ENCODE measurements around the gene RAB1B.
A peak's percentile ranks its signal among the peaks of the same experiment; 100 is the strongest.
"Not testable (repeated sequence)": the region's sequence is repeated elsewhere in the genome, so short reads cannot be mapped to it uniquely, and the experiment has no call there.

Gene RAB1B

DNA sequence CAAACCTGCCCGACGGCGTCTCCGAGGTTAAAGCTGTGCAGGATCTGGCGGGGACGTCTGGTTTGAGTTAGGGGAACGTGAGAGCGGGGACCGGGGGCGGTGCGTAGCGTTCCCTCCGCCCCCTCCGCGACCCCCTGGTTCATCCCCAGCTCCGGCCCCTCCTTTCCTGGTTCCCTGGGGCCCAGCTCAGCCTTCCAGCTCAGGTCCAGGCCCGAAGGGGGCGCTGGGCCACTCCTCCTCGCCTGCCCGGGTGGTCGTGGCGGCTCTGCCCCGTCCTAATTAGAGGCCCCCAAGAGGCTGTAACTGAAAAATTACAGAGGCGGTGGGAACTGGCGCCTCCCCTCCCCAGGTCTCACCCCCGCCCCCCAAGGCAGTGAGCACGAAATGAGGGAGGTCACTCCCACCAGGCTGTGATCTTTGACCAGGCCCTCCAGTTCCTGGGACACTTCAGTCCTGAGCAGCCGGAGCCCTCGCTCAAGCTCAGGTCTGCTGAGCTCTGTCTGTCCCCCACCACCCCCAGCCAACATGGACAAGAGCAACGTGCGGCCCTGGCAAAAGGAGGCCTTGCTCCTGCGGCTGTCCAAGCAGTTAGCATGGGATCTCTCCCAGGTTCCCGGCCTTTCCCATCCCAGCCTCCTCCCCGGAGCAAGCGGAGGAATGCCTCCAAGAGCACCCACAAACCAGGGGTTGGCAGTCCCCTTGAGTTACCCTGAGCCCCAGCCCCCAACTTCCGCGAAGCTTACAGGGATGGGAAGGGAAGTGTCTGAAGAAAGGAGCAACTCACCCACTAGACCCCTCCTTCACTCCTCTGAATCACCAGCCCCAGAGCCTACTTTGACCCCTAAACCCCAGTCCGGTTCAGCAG is 45.1 kb downstream of the RAB1B start:
- no peak for ATAC-seq
- H3K4me3 Mint-ChIP-seq: peak overlapping the region; percentile 91 to 95
- H3K9me3 Mint-ChIP-seq: no peaks in the 10 kb centered on the region
- DNase-seq: no peak
- peak overlapping the region; percentile 65 to 95 for H3K27ac Mint-ChIP-seq
- H3K4me1 Mint-ChIP-seq: peaks cover 56% of the 10 kb centered on the region
- H3K27me3 Mint-ChIP-seq: no peaks in the 10 kb centered on the region

DNA sequence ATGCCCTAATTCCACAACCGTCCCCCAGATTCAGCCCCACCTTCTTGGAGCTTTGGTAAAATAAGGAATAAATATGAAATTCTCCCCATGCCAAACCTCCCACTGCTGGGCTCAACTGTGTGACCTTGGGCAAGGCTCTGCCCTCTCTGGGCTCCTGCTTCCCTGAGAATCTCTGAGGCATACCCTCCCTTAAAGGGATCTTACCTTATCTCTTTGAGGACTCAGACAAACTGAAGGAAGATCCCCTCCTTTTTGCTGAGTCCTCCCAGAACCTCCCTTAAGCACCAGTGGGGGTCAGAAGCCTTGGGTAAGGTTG is 45.7 kb downstream of the RAB1B start:
- DNase-seq (no peak), ATAC-seq (no peak)
- peak overlapping the region; percentile 91 to 95 for H3K4me3 Mint-ChIP-seq
- H3K4me1 Mint-ChIP-seq: peaks cover 62% of the 10 kb centered on the region
- H3K9me3 Mint-ChIP-seq: peaks cover 0 to 2% of the 10 kb centered on the region in 2 donors
- H3K27me3 Mint-ChIP-seq: no peaks in the 10 kb centered on the region
- H3K27ac Mint-ChIP-seq: peak overlapping the region in 1 of 2 donors; percentile 95

DNA sequence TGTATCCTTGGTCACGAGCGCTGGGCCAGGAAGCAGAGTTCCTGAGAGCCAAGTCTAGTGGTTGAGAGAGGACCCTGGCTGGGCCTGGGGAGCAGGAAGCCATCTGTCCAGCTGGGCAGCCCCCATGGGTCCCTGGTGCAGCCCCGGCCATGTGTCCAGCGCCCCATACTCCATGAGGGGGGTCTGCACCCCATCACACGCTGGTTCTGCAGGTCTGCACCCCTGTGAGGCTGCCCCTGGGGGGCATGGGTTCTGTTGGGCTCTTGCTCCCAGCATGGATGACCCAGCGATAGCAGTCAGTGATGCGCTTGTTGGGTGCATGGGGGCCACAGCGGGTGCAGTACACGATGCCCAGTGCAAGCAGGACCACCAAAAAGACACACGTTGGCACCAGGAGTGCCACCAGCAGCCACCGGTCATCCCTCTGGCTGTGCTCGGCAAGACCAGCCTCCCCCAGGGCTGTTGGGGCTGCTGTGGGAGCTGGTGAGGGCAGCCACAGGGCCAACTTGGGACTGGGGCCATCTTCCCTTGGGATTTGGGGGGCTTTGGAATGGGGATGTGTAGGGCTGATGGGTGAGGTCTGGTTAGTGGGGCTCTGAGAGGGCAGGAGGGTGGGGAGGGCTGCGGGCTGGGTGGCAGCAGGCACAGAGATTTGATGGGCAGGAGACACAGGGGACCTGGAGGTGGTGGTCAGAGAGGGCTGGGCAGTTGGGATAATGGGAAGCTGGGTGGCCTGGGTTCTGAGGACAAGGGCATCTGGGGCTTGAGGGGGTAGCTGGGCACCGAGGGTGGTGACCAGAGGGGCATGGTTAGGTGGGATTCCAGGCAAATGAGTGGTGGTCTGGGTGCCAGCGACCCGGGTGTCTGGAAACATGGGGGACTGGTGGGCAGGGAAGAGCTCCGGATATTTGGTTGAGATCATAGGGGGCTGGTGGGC is 46.4 kb downstream of the RAB1B start:
- Mint-ChIP-seq H3K4me3 (peak overlapping the region; percentile 91 to 95), H3K4me1 (peaks cover 69% of the 10 kb centered on the region), H3K27ac (peak overlapping the region; percentile 92 to 95), H3K9me3 (peaks cover 0 to 7% of the 10 kb centered on the region in 2 donors), H3K27me3 (no peaks in the 10 kb centered on the region)
- no peak for DNase-seq
- ATAC-seq: no peak

DNA sequence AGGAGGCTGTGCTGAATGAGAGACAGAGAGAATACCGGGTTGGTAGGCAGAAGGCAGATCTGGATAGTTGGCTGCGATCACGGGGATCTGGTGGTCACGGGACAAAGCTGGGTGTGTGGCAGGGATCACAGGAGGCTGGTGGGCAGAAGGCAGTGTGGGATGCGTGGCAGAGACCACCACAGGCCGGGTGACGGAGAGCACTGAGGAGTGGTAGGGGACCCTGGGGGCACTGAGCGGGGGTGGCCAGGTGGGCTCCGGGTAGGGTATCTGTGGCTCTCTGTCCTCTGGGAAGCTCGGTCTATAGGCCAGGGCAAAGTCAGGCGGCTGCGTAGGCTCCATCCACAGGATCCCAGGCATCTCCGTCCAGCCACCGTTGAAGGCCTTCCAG is 47.1 kb downstream of the RAB1B start:
- Mint-ChIP-seq H3K9me3 (peaks cover 0 to 10% of the 10 kb centered on the region in 2 donors), H3K4me3 (peak overlapping the region; percentile 91 to 95), H3K27me3 (no peaks in the 10 kb centered on the region), H3K4me1 (peaks cover 73% of the 10 kb centered on the region), H3K27ac (peak overlapping the region; percentile 44 to 92)
- ATAC-seq: no peak
- no peak for DNase-seq

DNA sequence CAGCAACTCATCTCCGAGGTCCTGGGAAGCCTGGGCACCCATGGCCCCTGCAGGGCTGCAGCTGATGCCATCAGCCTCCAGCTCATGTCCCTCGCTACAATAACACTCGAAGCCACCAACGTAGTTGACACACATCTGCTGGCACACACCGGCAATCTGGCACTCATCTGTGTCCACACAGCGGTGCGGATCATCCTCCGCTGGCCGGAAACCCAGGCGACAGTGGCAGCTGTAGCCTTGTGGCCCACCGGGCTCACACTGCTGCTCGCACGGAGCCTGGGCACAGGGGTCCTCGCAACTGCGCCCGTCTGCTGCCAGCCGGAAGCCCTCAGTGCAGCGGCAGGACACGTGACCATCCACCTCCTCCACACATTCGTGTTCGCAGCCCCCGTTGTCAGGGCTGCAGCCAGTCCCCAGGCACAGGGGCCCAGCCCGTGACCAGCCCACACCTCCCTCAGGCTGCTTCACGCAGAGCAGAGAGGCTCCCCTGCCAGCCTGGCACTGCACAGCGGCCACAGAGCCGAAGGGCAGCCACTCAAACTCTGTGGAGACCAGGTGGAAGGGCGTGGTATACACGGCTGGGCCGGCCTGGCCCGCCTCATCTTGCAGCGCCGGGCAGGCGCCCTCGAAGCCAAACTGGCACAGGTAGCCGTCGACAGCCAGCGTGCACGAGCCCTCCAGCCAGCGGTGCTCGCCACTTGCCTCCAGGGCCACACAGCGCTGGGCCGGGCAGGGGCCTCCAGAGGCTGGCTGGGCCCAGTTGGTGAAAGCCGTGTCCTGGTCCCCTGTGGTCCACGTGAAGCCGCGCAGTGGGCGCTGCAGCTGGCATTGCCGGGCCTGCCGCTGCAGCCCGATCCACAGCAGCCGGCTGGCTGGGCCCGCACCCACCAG is 47.7 kb downstream of the RAB1B start:
- Mint-ChIP-seq H3K4me3 (peak overlapping the region; percentile 91 to 95), H3K4me1 (peaks cover 73% of the 10 kb centered on the region), H3K27ac (peak overlapping the region in 1 of 2 donors; percentile 19), H3K27me3 (no peaks in the 10 kb centered on the region), H3K9me3 (peaks cover 0 to 10% of the 10 kb centered on the region in 2 donors)
- peak; percentile 68 to 71 for DNase-seq
- ATAC-seq: no peak

DNA sequence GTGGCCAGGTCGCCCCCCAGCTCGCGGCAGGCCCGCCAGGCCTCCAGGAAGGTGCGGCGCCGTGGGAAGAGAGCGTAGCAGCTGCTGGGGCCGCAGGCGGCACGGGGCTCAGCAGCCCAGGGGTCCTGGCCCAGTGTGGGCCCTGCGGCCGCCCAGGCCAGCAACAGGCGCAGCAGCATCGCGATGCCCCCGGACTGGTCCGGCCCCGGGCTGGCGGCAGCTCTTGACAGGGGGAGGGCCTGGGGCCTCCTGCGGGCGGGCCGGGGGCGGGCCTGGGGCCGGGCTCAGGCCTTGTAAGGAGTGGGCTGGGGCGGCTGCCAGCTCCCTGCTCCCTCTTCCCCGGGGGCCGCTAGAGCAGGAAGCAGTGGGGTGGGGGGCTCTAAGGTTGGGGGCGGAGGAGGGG is 48.4 kb downstream of the RAB1B start, which contains the start of gene CD248:
Gene CD248 (minus strand): TSS at position 196 of the 403 bp plus-strand sequence. CDS start 17 bp downstream, at position 179.
- Mint-ChIP-seq H3K4me3 (peak within 1 kb of the TSS; percentile 91 to 95), H3K4me1 (peaks cover 71% of the 10 kb centered on the region), H3K27ac (peak within 1 kb of the TSS; percentile 95 to 98), H3K9me3 (peaks cover 0 to 10% of the 10 kb centered on the region in 2 donors), H3K27me3 (no peaks in the 10 kb centered on the region)
- ATAC-seq (no peak), DNase-seq (peak in 1 of 2 donors; percentile 45)

DNA sequence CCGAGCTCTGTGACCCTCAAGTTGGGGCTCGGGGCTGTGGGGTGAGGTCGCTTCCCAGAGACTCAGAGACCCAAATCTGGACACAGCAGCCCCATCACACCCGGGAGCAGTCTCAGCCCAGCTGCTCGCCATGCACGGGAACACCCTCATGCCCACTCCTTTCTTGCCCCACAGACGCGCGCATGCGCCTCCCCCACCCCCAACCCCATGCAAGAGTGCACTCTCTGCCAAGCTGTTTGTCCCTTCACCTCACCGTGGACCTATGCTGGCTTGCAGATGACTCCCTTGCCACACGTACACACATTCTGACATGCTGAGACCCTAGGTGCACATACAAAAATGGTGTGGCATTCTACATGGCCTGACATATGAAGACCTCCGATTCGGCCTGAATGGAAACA is 48.9 kb downstream of the RAB1B start:
- ATAC-seq (peak; percentile 37), DNase-seq (peak; percentile 70 to 73)
- Mint-ChIP-seq H3K9me3 (peaks cover 0 to 10% of the 10 kb centered on the region in 2 donors), H3K4me1 (peaks cover 75% of the 10 kb centered on the region), H3K27me3 (no peaks in the 10 kb centered on the region), H3K27ac (peak overlapping the region; percentile 95 to 98), H3K4me3 (peak overlapping the region; percentile 91 to 95)

DNA sequence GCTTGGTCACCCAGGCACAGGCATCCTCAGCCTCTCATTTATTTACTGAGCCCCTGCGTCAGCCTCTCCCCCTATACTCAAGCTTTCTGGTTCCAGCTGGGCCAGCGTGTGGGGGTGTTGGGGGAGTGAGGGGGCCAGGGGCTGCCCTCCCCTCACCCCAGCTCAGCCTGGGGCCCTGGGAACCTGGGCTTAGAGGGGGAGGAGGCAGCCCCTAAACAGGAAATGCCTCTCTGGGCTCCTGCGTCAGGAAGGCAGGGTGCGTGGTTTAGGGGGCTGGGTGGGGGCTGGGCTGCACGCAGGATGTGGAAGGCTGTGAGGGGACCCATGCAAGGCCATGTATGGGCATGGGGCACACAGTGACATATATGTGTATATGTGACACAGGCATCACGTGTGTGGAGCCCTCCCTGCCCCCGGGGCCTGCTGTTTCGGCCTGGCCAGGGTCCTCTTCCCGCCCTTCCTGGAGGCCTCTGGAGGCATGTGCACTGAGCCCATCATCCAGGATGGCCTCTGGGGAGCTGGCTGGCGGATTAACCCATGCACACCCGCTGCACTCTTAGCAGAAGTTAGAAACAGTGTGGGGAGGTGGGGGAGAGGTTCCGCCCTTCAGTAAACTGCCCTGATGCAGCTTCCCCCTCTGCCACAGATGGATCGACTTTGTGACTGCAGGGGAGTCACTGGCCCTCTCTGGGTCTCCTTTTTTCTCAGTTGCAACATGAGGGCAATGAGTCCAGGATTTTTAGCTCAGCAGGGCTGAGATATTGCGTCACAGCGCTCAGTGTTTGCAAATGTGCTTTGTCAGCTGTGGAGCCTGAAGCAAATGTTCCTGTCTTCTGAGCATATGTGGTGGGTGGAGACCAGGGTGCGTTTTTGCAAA is 49.5 kb downstream of the RAB1B start:
- Mint-ChIP-seq H3K27me3 (no peaks in the 10 kb centered on the region), H3K4me1 (peaks cover 79% of the 10 kb centered on the region), H3K9me3 (peaks cover 0 to 10% of the 10 kb centered on the region in 2 donors), H3K4me3 (peak overlapping the region; percentile 91 to 95), H3K27ac (peak overlapping the region; percentile 96 to 98)
- DNase-seq (peak; percentile 66 to 79), ATAC-seq (peak; percentile 83)

DNA sequence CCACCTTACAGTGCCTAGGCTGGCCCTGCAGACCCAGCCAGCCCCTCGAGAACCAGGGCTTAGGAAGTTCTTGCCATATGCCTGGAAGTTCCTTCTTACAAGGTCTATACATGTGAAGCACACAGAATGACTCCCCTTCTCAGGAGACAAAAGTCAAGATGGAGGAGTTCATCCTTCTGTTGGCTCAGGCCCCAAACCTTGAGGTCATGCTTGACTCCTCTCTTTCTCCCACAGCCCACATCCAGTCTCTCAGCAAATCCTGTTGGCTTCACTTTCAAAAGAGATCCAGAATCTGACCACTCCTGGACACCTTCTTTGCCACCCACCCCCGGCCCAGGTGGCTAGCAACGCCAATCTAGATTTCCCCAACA is 50.1 kb downstream of the RAB1B start:
- no peak for ATAC-seq
- peak overlapping the region in 1 of 2 donors; percentile 98 for H3K27ac Mint-ChIP-seq
- peak overlapping the region; percentile 91 to 95 for H3K4me3 Mint-ChIP-seq
- H3K9me3 Mint-ChIP-seq: peaks cover 3 to 10% of the 10 kb centered on the region in 2 donors
- DNase-seq: no peak
- peaks cover 74% of the 10 kb centered on the region for H3K4me1 Mint-ChIP-seq
- no peaks in the 10 kb centered on the region for H3K27me3 Mint-ChIP-seq

DNA sequence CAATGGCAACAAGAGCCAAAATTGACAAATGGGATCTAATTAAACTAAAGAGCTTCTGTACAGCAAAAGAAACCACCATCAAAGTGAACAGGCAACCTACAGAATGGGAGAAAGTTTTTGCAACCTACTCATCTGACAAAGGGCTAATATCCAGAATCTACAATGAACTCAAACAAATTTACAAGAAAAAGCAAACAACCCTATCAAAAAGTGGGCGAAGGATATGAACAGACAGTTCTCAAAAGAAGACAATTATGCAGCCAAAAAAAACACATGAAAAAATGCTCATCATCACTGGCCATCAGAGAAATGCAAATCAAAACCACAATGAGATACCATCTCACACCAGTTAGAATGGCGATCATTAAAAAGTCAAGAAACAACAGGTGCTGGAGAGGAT is 51.9 kb downstream of the RAB1B start:
- DNase-seq, H3K27ac Mint-ChIP-seq, ATAC-seq, H3K4me3 Mint-ChIP-seq, H3K27me3 Mint-ChIP-seq: not testable (repeated sequence)
- peaks cover 73% of the 10 kb centered on the region for H3K4me1 Mint-ChIP-seq
- peaks cover 6 to 10% of the 10 kb centered on the region in 2 donors for H3K9me3 Mint-ChIP-seq

DNA sequence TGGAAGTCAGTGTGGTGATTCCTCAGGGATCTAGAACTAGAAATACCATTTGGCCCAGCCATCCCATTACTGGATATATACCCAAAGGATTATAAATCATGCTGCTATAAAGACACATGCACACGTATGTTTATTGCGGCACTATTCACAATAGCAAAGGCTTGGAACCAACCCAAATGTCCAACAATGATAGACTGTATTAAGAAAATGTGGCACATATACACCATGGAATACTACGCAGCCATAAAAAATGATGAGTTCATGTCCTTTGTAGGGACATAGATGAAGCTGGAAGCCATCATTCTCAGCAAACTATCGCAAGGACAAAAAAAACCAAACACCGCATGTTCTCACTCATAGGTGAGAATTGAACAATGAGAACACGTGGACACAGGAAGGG is 52.3 kb downstream of the RAB1B start:
- H3K27ac Mint-ChIP-seq, ATAC-seq: not testable (repeated sequence)

DNA sequence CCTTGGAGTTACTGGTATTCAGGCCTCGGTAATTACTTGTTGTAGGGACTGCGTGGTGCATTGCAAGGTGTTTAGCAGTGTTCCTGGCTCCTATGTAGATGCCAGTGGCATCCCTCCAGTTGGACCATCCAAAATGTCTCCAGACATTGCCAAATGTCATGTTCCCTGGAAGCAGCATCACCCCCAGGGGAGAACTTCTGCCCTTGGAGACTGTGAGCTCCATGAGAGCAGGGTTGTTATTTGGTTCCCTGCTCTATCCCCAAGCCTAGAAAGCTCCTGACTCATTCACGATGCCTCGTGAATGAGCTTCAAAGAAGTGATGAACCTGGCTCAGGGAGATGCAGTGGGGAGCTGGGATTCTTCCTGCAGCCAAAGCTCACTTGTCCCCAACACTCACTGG is 53.2 kb downstream of the RAB1B start:
- H3K9me3 Mint-ChIP-seq: peaks cover 6 to 10% of the 10 kb centered on the region in 2 donors
- ATAC-seq (no peak), DNase-seq (no peak)
- no peaks in the 10 kb centered on the region for H3K27me3 Mint-ChIP-seq
- peaks cover 75% of the 10 kb centered on the region for H3K4me1 Mint-ChIP-seq
- H3K27ac Mint-ChIP-seq: no peak overlapping the region
- H3K4me3 Mint-ChIP-seq: no peak overlapping the region

More for the DNA sequence above, 52.3 kb downstream of the RAB1B start:
- H3K4me3 Mint-ChIP-seq, H3K27me3 Mint-ChIP-seq, DNase-seq: not testable (repeated sequence)
- peaks cover 6 to 10% of the 10 kb centered on the region in 2 donors for H3K9me3 Mint-ChIP-seq
- peaks cover 73% of the 10 kb centered on the region for H3K4me1 Mint-ChIP-seq

DNA sequence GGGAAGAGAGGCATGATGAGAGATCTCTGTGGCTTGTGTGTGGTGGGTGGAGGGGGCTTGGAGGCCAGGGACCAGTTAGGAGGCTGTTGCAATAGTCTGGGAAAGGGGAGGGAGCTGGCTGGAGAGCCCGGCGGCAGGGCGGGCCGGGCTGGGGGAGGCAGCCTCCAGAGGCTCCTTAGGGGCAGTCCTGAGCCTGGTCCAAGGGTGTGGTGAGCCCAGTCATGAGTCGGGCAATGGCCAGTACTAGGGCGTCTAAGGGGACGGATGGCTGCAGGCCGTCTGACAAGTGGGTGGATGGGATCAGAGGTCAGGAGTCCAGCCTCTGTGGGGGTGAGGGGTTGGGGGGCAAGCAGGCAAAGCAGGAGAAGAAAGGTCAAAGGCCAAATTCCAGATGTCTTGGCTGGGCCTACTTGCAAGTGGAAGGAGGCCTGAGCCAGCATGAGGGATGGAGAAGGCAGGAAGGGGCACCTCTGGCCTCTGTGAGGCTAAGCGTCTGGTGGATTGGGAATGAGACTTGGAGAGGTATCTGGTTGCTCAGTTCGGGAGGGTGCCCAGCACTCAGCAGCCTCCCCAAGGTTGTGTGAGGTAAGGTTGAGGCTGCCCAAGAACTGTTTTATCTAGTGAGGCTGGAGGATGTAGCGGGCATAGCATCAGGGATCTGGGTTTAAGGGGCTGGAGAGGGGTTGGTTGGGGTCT is 54.4 kb downstream of the RAB1B start:
- H3K27me3 Mint-ChIP-seq: no peaks in the 10 kb centered on the region
- H3K9me3 Mint-ChIP-seq: peaks cover 6 to 10% of the 10 kb centered on the region in 2 donors
- peak overlapping the region in 1 of 2 donors; percentile 82 for H3K27ac Mint-ChIP-seq
- no peak for DNase-seq
- H3K4me1 Mint-ChIP-seq: peaks cover 79% of the 10 kb centered on the region
- ATAC-seq: no peak
- H3K4me3 Mint-ChIP-seq: no peak overlapping the region
